Measurements from ENCODE around the gene ZBTB40. TPM values are rescaled to one million over a fixed set of nuclear protein-coding genes. Genes with fewer than 3 reads are reported as not detected.

ZBTB40 gene
- total RNA-seq, 1 experiment from 2014 or later = 11.1 TPM

DNA sequence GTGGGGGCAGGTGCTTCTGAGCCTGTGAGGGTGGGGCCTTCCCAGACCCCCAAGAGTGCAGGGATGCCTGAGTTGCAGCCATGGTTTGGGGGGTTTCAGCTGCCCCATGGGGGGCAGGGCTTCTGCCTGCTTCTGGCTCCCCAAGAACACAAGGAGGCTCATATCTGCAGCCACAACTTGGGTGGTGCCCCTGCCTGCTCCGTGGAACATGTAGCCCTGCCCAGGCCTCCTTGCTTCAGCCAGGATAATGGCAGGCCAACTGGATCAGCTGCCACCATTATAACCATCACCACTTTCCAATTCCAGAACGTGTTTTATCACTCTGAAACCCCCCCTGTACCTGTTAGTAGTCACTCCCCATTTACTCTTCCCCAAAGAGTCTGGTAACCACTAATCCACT, 14.0 kb downstream of the ZBTB40 start:
- no peaks in the 10 kb centered on the region for H3K9me2 ChIP-seq (replicated peaks; ENCODE audit: insufficient read depth, low read length)
- H3K79me2 ChIP-seq (ENCODE audit: low read length) = peaks cover 93% of the 10 kb centered on the region
- no peak overlapping the region for H3K4me2 ChIP-seq (ENCODE audit: low read depth, low read length, poor library complexity, severe bottlenecking)
- no peaks in the 10 kb centered on the region for H3K9me3 ChIP-seq (ENCODE audit: low read length)
- H3K27ac ChIP-seq (ENCODE audit: low read length) = no peak overlapping the region
- no peak overlapping the region for H3K4me3 ChIP-seq (ENCODE audit: low read length)
- H3K4me1 ChIP-seq (ENCODE audit: low read length) = peaks cover 23% of the 10 kb centered on the region
- no peak for DNase-seq
- no peak overlapping the region for H3K9ac ChIP-seq (ENCODE audit: low read length)
- H4K20me1 ChIP-seq (ENCODE audit: insufficient read depth, low read depth, low read length) = peaks cover under 1% of the 10 kb centered on the region; the same call in 1 of the 2 replicates
- H3K27me3 ChIP-seq (ENCODE audit: low read length) = no peaks in the 10 kb centered on the region
- no peaks in the 10 kb centered on the region for H3K36me3 ChIP-seq (ENCODE audit: insufficient read depth, low read length)
- H2AFZ ChIP-seq (ENCODE audit: low read length) = no peak overlapping the region

DNA sequence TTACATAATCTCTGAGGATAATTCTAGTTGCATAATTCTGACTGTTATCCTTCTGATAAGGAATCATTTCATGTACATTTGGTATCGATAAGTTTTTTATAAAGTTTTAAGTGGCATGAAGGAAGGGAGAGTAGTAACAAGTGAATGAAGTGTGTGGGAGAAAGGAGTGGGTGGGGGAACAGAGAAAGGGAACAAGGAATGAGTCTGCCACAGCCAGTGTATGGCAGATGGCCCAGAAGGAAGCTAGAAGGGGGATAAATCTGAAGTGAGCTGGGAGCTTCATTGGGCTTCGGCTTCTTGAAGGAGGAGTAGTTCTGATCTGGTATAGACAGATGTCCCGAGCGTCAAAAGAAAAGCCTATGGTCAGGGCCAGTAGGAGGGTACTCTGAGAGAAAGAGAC, 18.6 kb downstream of the ZBTB40 start:
- Histone ChIP-seq H3K27ac (ENCODE audit: low read length) (no peak overlapping the region), H3K9ac (ENCODE audit: low read length) (no peak overlapping the region), H2AFZ (ENCODE audit: low read length) (no peak overlapping the region), H3K9me2 (replicated peaks; ENCODE audit: insufficient read depth, low read length) (no peaks in the 10 kb centered on the region), H3K79me2 (ENCODE audit: low read length) (peaks cover 82% of the 10 kb centered on the region), H3K36me3 (ENCODE audit: insufficient read depth, low read length) (no peaks in the 10 kb centered on the region), H3K27me3 (ENCODE audit: low read length) (no peaks in the 10 kb centered on the region), H3K9me3 (ENCODE audit: low read length) (no peaks in the 10 kb centered on the region), H3K4me3 (ENCODE audit: low read length) (no peak overlapping the region), H3K4me1 (ENCODE audit: low read length) (no peaks in the 10 kb centered on the region), H3K4me2 (ENCODE audit: low read depth, low read length, poor library complexity, severe bottlenecking) (no peak overlapping the region), H4K20me1 (ENCODE audit: insufficient read depth, low read depth, low read length) (peaks cover 3% of the 10 kb centered on the region; the same call in 1 of the 2 replicates)
- DNase-seq = no peak

GRCh38 chr1:22471078-22471477, 19.4 kb downstream of the ZBTB40 start:
- Histone ChIP-seq H3K79me2 (ENCODE audit: low read length) (peaks cover 81% of the 10 kb centered on the region), H3K4me1 (ENCODE audit: low read length) (no peaks in the 10 kb centered on the region), H3K9me3 (ENCODE audit: low read length) (no peaks in the 10 kb centered on the region), H3K9ac (ENCODE audit: low read length) (no peak overlapping the region), H4K20me1 (ENCODE audit: insufficient read depth, low read depth, low read length) (peaks cover 3% of the 10 kb centered on the region; the same call in 1 of the 2 replicates), H3K9me2 (replicated peaks; ENCODE audit: insufficient read depth, low read length) (no peaks in the 10 kb centered on the region), H3K4me3 (ENCODE audit: low read length) (no peak overlapping the region), H3K4me2 (ENCODE audit: low read depth, low read length, poor library complexity, severe bottlenecking) (no peak overlapping the region), H3K36me3 (ENCODE audit: insufficient read depth, low read length) (no peaks in the 10 kb centered on the region), H3K27me3 (ENCODE audit: low read length) (no peaks in the 10 kb centered on the region), H3K27ac (ENCODE audit: low read length) (no peak overlapping the region), H2AFZ (ENCODE audit: low read length) (no peak overlapping the region)
- DNase-seq = no peak

DNA sequence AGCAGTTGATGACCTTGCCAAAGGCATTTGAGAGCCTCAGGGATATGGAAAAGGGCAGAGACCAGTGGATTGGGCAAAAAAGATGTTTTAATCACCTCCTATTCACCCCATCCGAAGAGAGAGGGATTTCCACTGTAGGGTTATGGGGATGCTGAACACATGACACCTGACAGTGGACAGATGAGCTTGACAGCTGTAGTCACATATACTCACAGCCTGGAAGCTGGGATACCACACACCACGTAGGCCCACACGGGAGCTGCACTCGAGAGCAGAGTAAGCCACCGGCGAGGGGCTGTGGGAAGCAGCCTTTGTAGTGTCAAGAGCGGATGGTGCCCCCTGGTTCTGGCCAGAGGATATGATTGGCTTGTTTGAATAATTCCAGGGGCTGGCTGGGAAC, 20.0 kb downstream of the ZBTB40 start:
- DNase-seq = no peak
- peaks cover 81% of the 10 kb centered on the region for H3K79me2 ChIP-seq (ENCODE audit: low read length)

DNA sequence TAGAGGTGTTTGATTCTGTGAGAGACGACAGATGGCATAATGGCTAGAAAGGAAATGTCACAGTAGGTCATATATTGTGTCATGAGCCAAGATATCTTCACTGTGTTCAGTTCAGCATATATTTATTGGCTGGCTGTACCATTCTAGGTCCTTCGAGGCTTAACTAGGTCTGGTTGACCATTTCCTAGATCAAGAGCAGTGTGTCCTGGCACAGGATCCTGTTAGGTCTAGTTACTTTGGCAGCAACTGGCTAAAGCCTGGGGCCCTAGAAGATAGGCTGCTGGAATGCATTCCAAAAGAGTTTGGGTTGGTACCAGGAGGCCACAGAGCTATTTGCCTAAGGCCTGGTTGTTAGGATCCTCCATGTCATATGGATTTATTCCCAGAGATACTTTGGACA, 20.9 kb downstream of the ZBTB40 start:
- Histone ChIP-seq H3K4me3 (ENCODE audit: low read length) (no peak overlapping the region), H2AFZ (ENCODE audit: low read length) (no peak overlapping the region), H4K20me1 (ENCODE audit: insufficient read depth, low read depth, low read length) (peaks cover 3% of the 10 kb centered on the region; the same call in 1 of the 2 replicates), H3K79me2 (ENCODE audit: low read length) (peaks cover 74% of the 10 kb centered on the region), H3K9me3 (ENCODE audit: low read length) (no peaks in the 10 kb centered on the region), H3K4me2 (ENCODE audit: low read depth, low read length, poor library complexity, severe bottlenecking) (no peak overlapping the region), H3K36me3 (ENCODE audit: insufficient read depth, low read length) (no peaks in the 10 kb centered on the region), H3K27ac (ENCODE audit: low read length) (no peak overlapping the region), H3K9me2 (replicated peaks; ENCODE audit: insufficient read depth, low read length) (no peaks in the 10 kb centered on the region), H3K9ac (ENCODE audit: low read length) (no peak overlapping the region), H3K27me3 (ENCODE audit: low read length) (no peaks in the 10 kb centered on the region), H3K4me1 (ENCODE audit: low read length) (no peaks in the 10 kb centered on the region)
- DNase-seq = no peak

More for the DNA sequence above, 20.0 kb downstream of the ZBTB40 start:
- Histone ChIP-seq H3K27me3 (ENCODE audit: low read length) (no peaks in the 10 kb centered on the region), H3K9me2 (replicated peaks; ENCODE audit: insufficient read depth, low read length) (no peaks in the 10 kb centered on the region), H3K4me3 (ENCODE audit: low read length) (no peak overlapping the region), H4K20me1 (ENCODE audit: insufficient read depth, low read depth, low read length) (peaks cover 3% of the 10 kb centered on the region; the same call in 1 of the 2 replicates), H3K9me3 (ENCODE audit: low read length) (no peaks in the 10 kb centered on the region), H3K4me1 (ENCODE audit: low read length) (no peaks in the 10 kb centered on the region), H3K4me2 (ENCODE audit: low read depth, low read length, poor library complexity, severe bottlenecking) (no peak overlapping the region), H3K27ac (ENCODE audit: low read length) (no peak overlapping the region), H3K9ac (ENCODE audit: low read length) (no peak overlapping the region), H3K36me3 (ENCODE audit: insufficient read depth, low read length) (no peaks in the 10 kb centered on the region), H2AFZ (ENCODE audit: low read length) (no peak overlapping the region)

DNA sequence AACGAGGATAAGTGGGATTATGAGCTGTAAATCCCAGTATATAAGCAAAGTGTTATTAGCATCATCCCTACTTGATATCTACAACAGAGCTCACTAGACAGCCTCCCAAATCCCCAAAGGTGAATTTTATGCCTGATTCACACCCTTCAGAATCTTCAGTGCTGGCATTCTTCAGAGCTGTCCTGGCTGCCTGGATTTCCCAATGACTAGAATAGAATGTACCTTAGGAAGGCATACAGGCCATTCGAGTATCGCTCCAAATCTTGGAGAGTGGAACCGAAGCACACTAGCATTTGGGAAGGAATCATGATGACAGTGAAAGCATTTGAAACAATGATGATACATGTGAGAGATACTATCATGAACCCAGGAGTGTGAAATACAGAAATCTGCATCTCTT, 22.3 kb downstream of the ZBTB40 start:
- Histone ChIP-seq H3K36me3 (ENCODE audit: insufficient read depth, low read length) (no peaks in the 10 kb centered on the region), H3K79me2 (ENCODE audit: low read length) (peaks cover 71% of the 10 kb centered on the region), H3K9ac (ENCODE audit: low read length) (no peak overlapping the region), H3K4me1 (ENCODE audit: low read length) (no peaks in the 10 kb centered on the region), H3K4me3 (ENCODE audit: low read length) (no peak overlapping the region), H3K27ac (ENCODE audit: low read length) (no peak overlapping the region), H3K4me2 (ENCODE audit: low read depth, low read length, poor library complexity, severe bottlenecking) (no peak overlapping the region), H4K20me1 (ENCODE audit: insufficient read depth, low read depth, low read length) (peaks cover 3% of the 10 kb centered on the region; the same call in 1 of the 2 replicates), H3K27me3 (ENCODE audit: low read length) (no peaks in the 10 kb centered on the region), H3K9me2 (replicated peaks; ENCODE audit: insufficient read depth, low read length) (no peaks in the 10 kb centered on the region), H2AFZ (ENCODE audit: low read length) (no peak overlapping the region), H3K9me3 (ENCODE audit: low read length) (no peaks in the 10 kb centered on the region)
- no peak for DNase-seq

DNA sequence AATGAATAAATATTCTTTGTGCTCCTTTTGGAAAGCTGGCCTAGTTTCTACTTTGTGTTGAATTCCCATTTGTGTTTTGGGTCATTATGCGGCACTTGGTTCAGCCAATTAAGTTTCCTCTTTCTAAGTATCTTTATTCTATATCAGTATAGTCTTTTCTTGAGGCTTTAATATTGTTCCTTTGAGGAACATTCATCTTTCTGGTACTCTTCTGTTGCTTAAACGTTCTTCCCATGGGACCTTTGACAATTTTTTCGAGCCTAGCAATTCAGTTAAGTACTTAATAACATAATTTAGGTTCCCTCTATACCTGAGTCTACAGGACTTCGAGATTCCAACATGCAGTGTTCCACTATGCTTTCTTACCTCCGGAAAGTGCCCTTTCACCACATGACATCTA, 24.9 kb downstream of the ZBTB40 start:
- Histone ChIP-seq H3K4me3 (ENCODE audit: low read length) (no peak overlapping the region), H3K36me3 (ENCODE audit: insufficient read depth, low read length) (no peaks in the 10 kb centered on the region), H2AFZ (ENCODE audit: low read length) (no peak overlapping the region), H3K27me3 (ENCODE audit: low read length) (no peaks in the 10 kb centered on the region), H3K27ac (ENCODE audit: low read length) (no peak overlapping the region), H3K9me3 (ENCODE audit: low read length) (no peaks in the 10 kb centered on the region), H3K79me2 (ENCODE audit: low read length) (peaks cover 64% of the 10 kb centered on the region), H4K20me1 (ENCODE audit: insufficient read depth, low read depth, low read length) (no peaks in the 10 kb centered on the region), H3K4me1 (ENCODE audit: low read length) (no peaks in the 10 kb centered on the region), H3K9ac (ENCODE audit: low read length) (no peak overlapping the region), H3K9me2 (replicated peaks; ENCODE audit: insufficient read depth, low read length) (no peaks in the 10 kb centered on the region), H3K4me2 (ENCODE audit: low read depth, low read length, poor library complexity, severe bottlenecking) (no peak overlapping the region)
- DNase-seq = no peak

- no peaks in the 10 kb centered on the region for H3K36me3 ChIP-seq (ENCODE audit: insufficient read depth, low read length)
- no peak for DNase-seq
- no peaks in the 10 kb centered on the region for H3K4me1 ChIP-seq (ENCODE audit: low read length)
- no peaks in the 10 kb centered on the region for H3K27me3 ChIP-seq (ENCODE audit: low read length)
- H3K79me2 ChIP-seq (ENCODE audit: low read length) = peaks cover 69% of the 10 kb centered on the region
- 0 out of 2 replicates have a peak, but pooled peaks cover 12% of the 10 kb centered on the region for H3K9me3 ChIP-seq (ENCODE audit: low read length)
- H3K4me2 ChIP-seq (ENCODE audit: low read depth, low read length, poor library complexity, severe bottlenecking) = no peak overlapping the region
- H4K20me1 ChIP-seq (ENCODE audit: insufficient read depth, low read depth, low read length) = no peaks in the 10 kb centered on the region
- H3K27ac ChIP-seq (ENCODE audit: low read length) = no peak overlapping the region
- no peak overlapping the region for H2AFZ ChIP-seq (ENCODE audit: low read length)
- H3K9ac ChIP-seq (ENCODE audit: low read length) = no peak overlapping the region
- H3K9me2 ChIP-seq (replicated peaks; ENCODE audit: insufficient read depth, low read length) = no peaks in the 10 kb centered on the region
- no peak overlapping the region for H3K4me3 ChIP-seq (ENCODE audit: low read length)
These were observed 31.5 kb downstream of the ZBTB40 start for GRCh38 chr1:22483121-22483520.
